Measurements from ENCODE around the gene USP13. TPM values are rescaled to one million over a fixed set of nuclear protein-coding genes. Genes with fewer than 3 reads are reported as not detected.

USP13 gene
- total and polyA plus RNA-seq, 5 donors from 2014 or later, result 3.2 to 6.5 (median 3.7) TPM

DNA sequence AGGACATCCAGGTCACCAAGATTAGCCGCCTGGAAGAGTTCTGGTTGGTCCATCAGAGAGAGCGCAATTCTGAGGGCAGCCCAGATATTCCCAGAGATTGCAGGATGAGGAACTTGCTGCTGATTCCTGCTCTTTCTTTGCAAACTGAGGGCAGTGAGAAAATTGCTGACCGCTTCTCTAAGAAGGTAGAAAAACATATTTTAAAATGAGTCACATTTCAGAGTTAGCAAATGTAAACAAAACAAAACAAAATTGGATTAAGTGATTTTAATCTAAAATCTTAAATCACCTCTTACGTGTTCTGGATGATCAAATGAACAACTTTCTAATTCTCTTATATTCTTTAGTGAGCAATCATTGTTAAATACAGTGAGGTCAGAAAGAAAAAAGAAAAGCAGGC is 149.0 kb downstream of the USP13 start:
- no peaks in the 10 kb centered on the region for H3K36me3 Mint-ChIP-seq
- no peak for ATAC-seq (ENCODE audit: low read depth in 2 of 2)
- H3K27ac Mint-ChIP-seq, result no peak overlapping the region
- H3K27me3 Mint-ChIP-seq, result peaks cover 21% of the 10 kb centered on the region
- no peaks in the 10 kb centered on the region for H3K36me3 ChIP-seq (ENCODE audit: control insufficient read depth, insufficient read depth, low read length)
- H3K9me3 ChIP-seq (ENCODE audit: control insufficient read depth in 2 of 2, low read length in 2 of 2), result no peaks in the 10 kb centered on the region
- peaks cover 0 to 5% (median 0%) of the 10 kb centered on the region in 4 donors for H3K4me1 Mint-ChIP-seq
- DNase-seq, result no peak
- no peaks in the 10 kb centered on the region for H3K4me1 ChIP-seq (ENCODE audit: control insufficient read depth, insufficient read depth, low read length, poor library complexity, severe bottlenecking)
- H3K27me3 ChIP-seq (ENCODE audit: control insufficient read depth, insufficient read depth, low read length), result peaks cover 4% of the 10 kb centered on the region
- H3K4me3 ChIP-seq (ENCODE audit: low read depth, low read length), result no peak overlapping the region
- no peak overlapping the region for H3K27ac ChIP-seq (ENCODE audit: insufficient read depth, low read length, poor library complexity, severe bottlenecking)
- H3K4me3 Mint-ChIP-seq, result no peak overlapping the region
- H3K9me3 Mint-ChIP-seq, result no peaks in the 10 kb centered on the region

GRCh38 chr3:179806177-179806576 is 153.3 kb downstream of the USP13 start:
- Histone ChIP-seq H3K4me3 (ENCODE audit: low read depth, low read length) (no peak overlapping the region), H3K4me1 (ENCODE audit: control insufficient read depth, insufficient read depth, low read length, poor library complexity, severe bottlenecking) (no peaks in the 10 kb centered on the region), H3K9me3 (ENCODE audit: control insufficient read depth in 2 of 2, low read length in 2 of 2) (no peaks in the 10 kb centered on the region), H3K27ac (ENCODE audit: insufficient read depth, low read length, poor library complexity, severe bottlenecking) (no peak overlapping the region), H3K36me3 (ENCODE audit: control insufficient read depth, insufficient read depth, low read length) (no peaks in the 10 kb centered on the region), H3K27me3 (ENCODE audit: control insufficient read depth, insufficient read depth, low read length) (peaks cover 4% of the 10 kb centered on the region)
- Mint-ChIP-seq H3K9me3 (no peaks in the 10 kb centered on the region), H3K4me3 (no peak overlapping the region), H3K4me1 (peaks cover 0 to 5% (median 2%) of the 10 kb centered on the region in 4 donors), H3K27ac (no peak overlapping the region), H3K27me3 (peaks cover 12% of the 10 kb centered on the region), H3K36me3 (no peaks in the 10 kb centered on the region)
- no peak for DNase-seq
- no peak for ATAC-seq (ENCODE audit: low read depth in 2 of 2)

GRCh38 chr3:179807588-179807987 is 154.7 kb downstream of the USP13 start:
- Mint-ChIP-seq H3K4me3 (no peak overlapping the region), H3K27ac (no peak overlapping the region), H3K27me3 (peaks cover 6% of the 10 kb centered on the region), H3K4me1 (peaks cover 0 to 12% (median 6%) of the 10 kb centered on the region in 4 donors), H3K36me3 (no peaks in the 10 kb centered on the region), H3K9me3 (no peaks in the 10 kb centered on the region)
- Histone ChIP-seq H3K27me3 (ENCODE audit: control insufficient read depth, insufficient read depth, low read length) (peaks cover 4% of the 10 kb centered on the region), H3K27ac (ENCODE audit: insufficient read depth, low read length, poor library complexity, severe bottlenecking) (no peak overlapping the region), H3K4me1 (ENCODE audit: control insufficient read depth, insufficient read depth, low read length, poor library complexity, severe bottlenecking) (no peaks in the 10 kb centered on the region), H3K36me3 (ENCODE audit: control insufficient read depth, insufficient read depth, low read length) (no peaks in the 10 kb centered on the region), H3K9me3 (ENCODE audit: control insufficient read depth in 2 of 2, low read length in 2 of 2) (no peaks in the 10 kb centered on the region), H3K4me3 (ENCODE audit: low read depth, low read length) (no peak overlapping the region)
- DNase-seq (no peak), ATAC-seq (ENCODE audit: low read depth in 2 of 2) (no peak)

DNA sequence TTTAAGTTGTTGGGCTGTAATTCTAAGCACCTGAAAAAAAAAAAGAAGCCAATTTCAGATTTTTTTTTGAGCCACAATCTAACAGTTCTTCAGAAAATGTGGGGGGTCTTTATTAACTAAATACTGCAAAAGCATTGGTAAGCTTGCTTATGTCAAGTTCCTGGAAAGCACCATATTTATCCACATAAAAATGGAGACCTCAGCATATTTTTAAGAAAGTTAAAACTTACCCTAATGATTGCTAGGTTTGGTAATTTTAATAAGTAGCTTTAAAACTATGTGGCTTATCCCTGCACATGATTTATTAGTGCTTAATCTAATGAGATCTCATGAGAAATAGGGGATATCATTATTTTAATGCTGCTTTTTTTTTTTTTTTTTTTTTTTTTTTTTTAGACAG is 156.8 kb downstream of the USP13 start:
- peaks cover 6% of the 10 kb centered on the region for H3K27me3 Mint-ChIP-seq
- Histone ChIP-seq H3K27ac (ENCODE audit: insufficient read depth, low read length, poor library complexity, severe bottlenecking) (no peak overlapping the region), H3K4me1 (ENCODE audit: control insufficient read depth, insufficient read depth, low read length, poor library complexity, severe bottlenecking) (no peaks in the 10 kb centered on the region), H3K36me3 (ENCODE audit: control insufficient read depth, insufficient read depth, low read length) (no peaks in the 10 kb centered on the region), H3K9me3 (ENCODE audit: control insufficient read depth in 2 of 2, low read length in 2 of 2) (no peaks in the 10 kb centered on the region), H3K4me3 (ENCODE audit: low read depth, low read length) (no peak overlapping the region), H3K27me3 (ENCODE audit: control insufficient read depth, insufficient read depth, low read length) (no peaks in the 10 kb centered on the region)
- H3K4me3 Mint-ChIP-seq, result no peak overlapping the region
- DNase-seq (no peak), ATAC-seq (ENCODE audit: low read depth in 2 of 2) (no peak)
- H3K9me3 Mint-ChIP-seq, result no peaks in the 10 kb centered on the region
- no peak overlapping the region for H3K27ac Mint-ChIP-seq
- no peaks in the 10 kb centered on the region for H3K36me3 Mint-ChIP-seq
- H3K4me1 Mint-ChIP-seq, result peaks cover 0 to 12% (median 4%) of the 10 kb centered on the region in 4 donors

- H3K27ac ChIP-seq (ENCODE audit: insufficient read depth, low read length, poor library complexity, severe bottlenecking), result no peak overlapping the region
These were observed 158.7 kb downstream of the USP13 start for GRCh38 chr3:179811321-179812095.

DNA sequence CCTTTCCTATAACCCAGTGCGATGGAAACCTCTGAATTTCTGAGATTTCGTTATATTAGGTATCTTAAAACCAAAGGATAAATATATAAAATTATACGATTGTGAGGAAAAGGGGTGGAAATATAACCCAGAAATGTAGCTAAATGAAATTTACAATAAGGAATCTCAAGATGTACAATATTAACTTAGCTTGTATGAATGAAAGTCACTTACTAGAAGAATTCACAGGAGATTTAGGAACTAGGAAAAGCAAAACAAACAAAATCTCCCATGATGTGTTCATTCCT is 159.2 kb downstream of the USP13 start:
- H3K27me3 ChIP-seq (ENCODE audit: control insufficient read depth, insufficient read depth, low read length), result no peaks in the 10 kb centered on the region
- no peak for ATAC-seq (ENCODE audit: low read depth in 2 of 2)
- H3K4me1 Mint-ChIP-seq, result peaks cover 0 to 12% (median 3%) of the 10 kb centered on the region in 4 donors

More at GRCh38 chr3:179811321-179812095, 158.7 kb downstream of the USP13 start:
- Histone ChIP-seq H3K9me3 (ENCODE audit: control insufficient read depth in 2 of 2, low read length in 2 of 2) (no peaks in the 10 kb centered on the region), H3K36me3 (ENCODE audit: control insufficient read depth, insufficient read depth, low read length) (no peaks in the 10 kb centered on the region), H3K4me3 (ENCODE audit: low read depth, low read length) (no peak overlapping the region), H3K27me3 (ENCODE audit: control insufficient read depth, insufficient read depth, low read length) (no peaks in the 10 kb centered on the region), H3K4me1 (ENCODE audit: control insufficient read depth, insufficient read depth, low read length, poor library complexity, severe bottlenecking) (no peaks in the 10 kb centered on the region)
- no peaks in the 10 kb centered on the region for H3K9me3 Mint-ChIP-seq
- peak in 1 of 3 donors; percentile 52 for DNase-seq
- H3K27ac Mint-ChIP-seq, result no peak overlapping the region
- no peak overlapping the region for H3K4me3 Mint-ChIP-seq
- ATAC-seq (ENCODE audit: low read depth in 2 of 2), result no peak
- peaks cover 0 to 12% (median 3%) of the 10 kb centered on the region in 4 donors for H3K4me1 Mint-ChIP-seq
- H3K27me3 Mint-ChIP-seq, result peaks cover 6% of the 10 kb centered on the region
- no peaks in the 10 kb centered on the region for H3K36me3 Mint-ChIP-seq

DNA sequence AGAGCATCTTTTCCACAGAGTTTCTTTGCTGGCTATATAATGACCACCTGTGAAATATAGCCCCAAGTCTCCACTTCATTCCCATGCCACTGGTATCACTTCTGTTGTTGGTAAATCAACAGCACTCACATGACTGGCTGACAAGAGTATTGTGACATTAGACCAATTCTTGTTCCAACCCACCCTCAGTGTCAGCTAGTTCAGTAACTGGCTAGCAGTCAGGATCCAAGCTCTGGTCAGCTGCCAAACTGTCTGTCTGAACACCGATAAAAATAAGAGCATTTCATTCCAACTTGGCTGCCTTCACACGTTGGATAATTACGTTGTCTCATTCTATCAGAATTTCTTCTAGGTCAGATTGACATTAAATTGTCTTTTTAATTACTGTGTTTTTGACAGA is 166.5 kb downstream of the USP13 start:
- DNase-seq, result no peak
- H3K36me3 Mint-ChIP-seq, result no peaks in the 10 kb centered on the region
- H3K27ac Mint-ChIP-seq, result no peak overlapping the region
- peaks cover 0 to 2% (median 0%) of the 10 kb centered on the region in 7 donors for H3K9me3 Mint-ChIP-seq
- no peak for ATAC-seq (ENCODE audit: low read depth in 2 of 2)
- H3K4me1 Mint-ChIP-seq, result no peaks in the 10 kb centered on the region
- H3K4me3 Mint-ChIP-seq, result no peak overlapping the region
- H3K4me3 ChIP-seq (ENCODE audit: low read depth, low read length), result no peak overlapping the region
- no peaks in the 10 kb centered on the region for H3K4me1 ChIP-seq (ENCODE audit: control insufficient read depth, insufficient read depth, low read length, poor library complexity, severe bottlenecking)
- no peaks in the 10 kb centered on the region for H3K36me3 ChIP-seq (ENCODE audit: control insufficient read depth, insufficient read depth, low read length)
- H3K27ac ChIP-seq (ENCODE audit: insufficient read depth, low read length, poor library complexity, severe bottlenecking), result no peak overlapping the region
- H3K27me3 ChIP-seq (ENCODE audit: control insufficient read depth, insufficient read depth, low read length), result no peaks in the 10 kb centered on the region
- peaks cover 11% of the 10 kb centered on the region for H3K27me3 Mint-ChIP-seq
- H3K9me3 ChIP-seq (ENCODE audit: control insufficient read depth in 2 of 2, low read length in 2 of 2), result no peaks in the 10 kb centered on the region

More for the DNA sequence above, 159.2 kb downstream of the USP13 start:
- peaks cover 0 to 1% (median 0%) of the 10 kb centered on the region in 7 donors for H3K9me3 Mint-ChIP-seq
- no peak for DNase-seq
- peaks cover 6% of the 10 kb centered on the region for H3K27me3 Mint-ChIP-seq
- no peak overlapping the region for H3K4me3 Mint-ChIP-seq
- H3K27ac Mint-ChIP-seq, result no peak overlapping the region
- Histone ChIP-seq H3K4me1 (ENCODE audit: control insufficient read depth, insufficient read depth, low read length, poor library complexity, severe bottlenecking) (no peaks in the 10 kb centered on the region), H3K27ac (ENCODE audit: insufficient read depth, low read length, poor library complexity, severe bottlenecking) (no peak overlapping the region), H3K36me3 (ENCODE audit: control insufficient read depth, insufficient read depth, low read length) (no peaks in the 10 kb centered on the region), H3K9me3 (ENCODE audit: control insufficient read depth in 2 of 2, low read length in 2 of 2) (no peaks in the 10 kb centered on the region), H3K4me3 (ENCODE audit: low read depth, low read length) (no peak overlapping the region)
- H3K36me3 Mint-ChIP-seq, result no peaks in the 10 kb centered on the region

GRCh38 chr3:179822296-179822695 is 169.5 kb downstream of the USP13 start:
- Histone ChIP-seq H3K4me1 (ENCODE audit: control insufficient read depth, insufficient read depth, low read length, poor library complexity, severe bottlenecking) (no peaks in the 10 kb centered on the region), H3K27me3 (ENCODE audit: control insufficient read depth, insufficient read depth, low read length) (no peaks in the 10 kb centered on the region), H3K4me3 (ENCODE audit: low read depth, low read length) (no peak overlapping the region), H3K9me3 (ENCODE audit: control insufficient read depth in 2 of 2, low read length in 2 of 2) (no peaks in the 10 kb centered on the region), H3K27ac (ENCODE audit: insufficient read depth, low read length, poor library complexity, severe bottlenecking) (no peak overlapping the region), H3K36me3 (ENCODE audit: control insufficient read depth, insufficient read depth, low read length) (no peaks in the 10 kb centered on the region)
- Mint-ChIP-seq H3K4me1 (peaks cover 0 to 2% (median 0%) of the 10 kb centered on the region in 4 donors), H3K27ac (no peak overlapping the region), H3K27me3 (peaks cover 14% of the 10 kb centered on the region), H3K4me3 (no peak overlapping the region), H3K36me3 (no peaks in the 10 kb centered on the region), H3K9me3 (peaks cover 0 to 2% (median 0%) of the 10 kb centered on the region in 7 donors)
- ATAC-seq (ENCODE audit: low read depth in 2 of 2) (no peak), DNase-seq (no peak)
